ENCODE measurements around the gene RBM7.

DNA sequence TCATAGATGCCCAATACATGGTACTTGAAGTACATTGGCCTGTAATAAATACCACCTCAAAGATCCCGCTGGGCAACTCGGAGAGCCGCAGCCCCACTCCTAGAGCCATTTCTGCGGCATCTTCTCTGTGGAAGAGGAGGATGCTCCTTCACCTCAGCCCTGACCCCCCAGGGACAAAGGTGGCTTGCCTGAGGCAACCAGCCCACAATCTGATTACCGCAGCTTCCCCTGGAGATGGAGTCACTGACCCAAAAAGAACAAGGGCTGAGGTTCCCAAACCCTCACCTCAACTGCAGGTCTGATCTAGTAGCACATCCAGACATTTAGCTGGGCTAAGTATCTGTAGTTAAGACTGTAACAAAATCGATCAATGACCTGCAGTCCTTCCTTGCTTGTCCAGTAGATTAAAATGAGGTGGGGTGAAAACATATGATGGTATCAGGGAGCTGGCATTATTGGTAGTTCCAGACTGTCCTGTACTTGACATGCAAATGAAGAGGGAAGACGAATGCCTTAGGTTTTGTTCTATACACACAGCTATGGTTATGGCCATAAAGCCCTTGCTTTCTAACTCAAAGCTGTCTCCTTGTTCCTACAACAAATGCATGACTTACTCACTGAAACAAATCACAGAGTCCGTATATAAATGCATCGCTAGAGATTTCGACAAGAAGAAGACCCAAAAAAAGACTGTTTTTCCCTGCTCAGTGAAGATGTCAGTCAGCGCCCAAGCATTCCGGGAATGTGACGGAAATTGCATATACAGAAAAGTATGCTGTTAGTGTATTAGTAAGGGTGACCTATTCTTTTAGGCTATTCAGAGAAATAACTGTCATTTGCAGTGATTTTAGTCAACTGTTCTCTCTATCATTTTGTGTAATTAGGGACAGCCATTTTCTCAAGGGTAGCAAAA, 33.9 kb upstream of the RBM7 start:
- TF ChIP-seq, protein P1, sequence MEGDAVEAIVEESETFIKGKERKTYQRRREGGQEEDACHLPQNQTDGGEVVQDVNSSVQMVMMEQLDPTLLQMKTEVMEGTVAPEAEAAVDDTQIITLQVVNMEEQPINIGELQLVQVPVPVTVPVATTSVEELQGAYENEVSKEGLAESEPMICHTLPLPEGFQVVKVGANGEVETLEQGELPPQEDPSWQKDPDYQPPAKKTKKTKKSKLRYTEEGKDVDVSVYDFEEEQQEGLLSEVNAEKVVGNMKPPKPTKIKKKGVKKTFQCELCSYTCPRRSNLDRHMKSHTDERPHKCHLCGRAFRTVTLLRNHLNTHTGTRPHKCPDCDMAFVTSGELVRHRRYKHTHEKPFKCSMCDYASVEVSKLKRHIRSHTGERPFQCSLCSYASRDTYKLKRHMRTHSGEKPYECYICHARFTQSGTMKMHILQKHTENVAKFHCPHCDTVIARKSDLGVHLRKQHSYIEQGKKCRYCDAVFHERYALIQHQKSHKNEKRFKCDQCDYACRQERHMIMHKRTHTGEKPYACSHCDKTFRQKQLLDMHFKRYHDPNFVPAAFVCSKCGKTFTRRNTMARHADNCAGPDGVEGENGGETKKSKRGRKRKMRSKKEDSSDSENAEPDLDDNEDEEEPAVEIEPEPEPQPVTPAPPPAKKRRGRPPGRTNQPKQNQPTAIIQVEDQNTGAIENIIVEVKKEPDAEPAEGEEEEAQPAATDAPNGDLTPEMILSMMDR (conservative IDR thresholded peaks at IDR 0.05; ENCODE audit: low read length), result no peak
- no peak for TF ChIP-seq EZH2phosphoT487 (IDR thresholded peaks at IDR 0.05; ENCODE audit: borderline replicate concordance)

Data from Loucy (cell line).